Prostate gland (tissue), 2 donors: ENCODE results near the gene EXOSC7.

Experiments used
- CTCF ChIP-seq, 4 experiments: fragments of 200-600 bp in 2 of 4; fragments of 450-650 bp in 2 of 4; sonication (generic) in 2 of 4; IDR thresholded peaks; 1 replicate in 3 of 4; 2 replicates in 1 of 4; pipeline ENCODE4 v1.5.1; 2016 to 2019; ENCODE audit warnings: antibody characterized with exemption in 4 of 4, mild to moderate bottlenecking in 2 of 4, moderate library complexity in 2 of 4
- POLR2A ChIP-seq: fragments of 450-650 bp; IDR thresholded peaks from one replicate; pipeline ENCODE4 v1.6.1; 2016; ENCODE audit warnings: antibody characterized with exemption, mild to moderate bottlenecking

DNA sequence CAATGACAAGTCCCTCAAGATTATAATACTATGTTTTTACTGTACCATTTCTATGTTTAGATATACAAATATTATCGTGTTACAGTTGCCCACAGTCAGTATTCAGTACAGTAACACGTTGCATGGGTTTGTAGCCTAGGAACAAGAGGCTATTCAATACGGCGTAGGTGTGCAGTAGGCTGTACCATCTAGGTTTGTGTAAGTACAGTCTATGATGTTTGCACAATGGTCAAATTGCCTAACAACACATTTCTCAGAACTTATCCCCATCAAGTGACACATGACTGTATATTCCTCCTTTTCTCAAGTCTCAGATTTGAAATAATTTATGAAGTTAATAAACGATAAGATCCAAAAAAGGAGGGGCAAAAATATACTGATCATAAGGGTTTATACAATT is 21.7 kb upstream of the EXOSC7 start:
- TF ChIP-seq CTCF (IDR thresholded peaks at IDR 0.05) (no peak), POLR2A (no peak)
